Nephron progenitor cell (in vitro differentiated cells): ENCODE data around the gene DCUN1D2.

Experiments used
- DNase-seq: peaks from one replicate; pipeline ENCODE4 v3.0.0; 2021
- H3K27ac Mint-ChIP-seq: 2 replicates; pipeline ENCODE4 v1.8.0; 2021; ENCODE audit warnings: mild to moderate bottlenecking, moderate library complexity, mixed read lengths
- H3K27me3 Mint-ChIP-seq: 2 replicates; pipeline ENCODE4 v1.8.0; 2021; ENCODE audit warnings: mild to moderate bottlenecking, low read depth, mixed read lengths; ENCODE audit not compliant: poor library complexity
- H3K36me3 Mint-ChIP-seq: 2 replicates; pipeline ENCODE4 v1.8.0; 2021; ENCODE audit warnings: low read depth, mixed read lengths
- H3K4me1 Mint-ChIP-seq: 2 replicates; pipeline ENCODE4 v1.8.0; 2021; ENCODE audit warnings: mixed read lengths
- H3K4me3 Mint-ChIP-seq: 2 replicates; pipeline ENCODE4 v1.8.0; 2021; ENCODE audit warnings: mild to moderate bottlenecking, moderate library complexity, mixed read lengths
- H3K9me3 Mint-ChIP-seq: 2 replicates; pipeline ENCODE4 v1.8.0; 2021; ENCODE audit warnings: mild to moderate bottlenecking, moderate library complexity, mixed read lengths
- TF ChIP-seq, protein P1 (sequence below): fragments of 200-600 bp; sonication (generic); IDR thresholded peaks from 2 replicates; pipeline ENCODE4 v1.5.0; 2021; ENCODE audit warnings: antibody characterized with exemption

Gene DCUN1D2

GRCh38 chr13:113532156-113532806 lies 41.8 kb upstream of the DCUN1D2 start:
- TF ChIP-seq, protein P1, sequence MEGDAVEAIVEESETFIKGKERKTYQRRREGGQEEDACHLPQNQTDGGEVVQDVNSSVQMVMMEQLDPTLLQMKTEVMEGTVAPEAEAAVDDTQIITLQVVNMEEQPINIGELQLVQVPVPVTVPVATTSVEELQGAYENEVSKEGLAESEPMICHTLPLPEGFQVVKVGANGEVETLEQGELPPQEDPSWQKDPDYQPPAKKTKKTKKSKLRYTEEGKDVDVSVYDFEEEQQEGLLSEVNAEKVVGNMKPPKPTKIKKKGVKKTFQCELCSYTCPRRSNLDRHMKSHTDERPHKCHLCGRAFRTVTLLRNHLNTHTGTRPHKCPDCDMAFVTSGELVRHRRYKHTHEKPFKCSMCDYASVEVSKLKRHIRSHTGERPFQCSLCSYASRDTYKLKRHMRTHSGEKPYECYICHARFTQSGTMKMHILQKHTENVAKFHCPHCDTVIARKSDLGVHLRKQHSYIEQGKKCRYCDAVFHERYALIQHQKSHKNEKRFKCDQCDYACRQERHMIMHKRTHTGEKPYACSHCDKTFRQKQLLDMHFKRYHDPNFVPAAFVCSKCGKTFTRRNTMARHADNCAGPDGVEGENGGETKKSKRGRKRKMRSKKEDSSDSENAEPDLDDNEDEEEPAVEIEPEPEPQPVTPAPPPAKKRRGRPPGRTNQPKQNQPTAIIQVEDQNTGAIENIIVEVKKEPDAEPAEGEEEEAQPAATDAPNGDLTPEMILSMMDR = no peak
- Mint-ChIP-seq H3K4me3 (no peak overlapping the region), H3K9me3 (no peaks in the 10 kb centered on the region), H3K27ac (peak overlapping the region; percentile 66), H3K36me3 (peaks cover 66% of the 10 kb centered on the region), H3K27me3 (no peaks in the 10 kb centered on the region), H3K4me1 (peaks cover 42% of the 10 kb centered on the region)
- DNase-seq = no peak

GRCh38 chr13:113531041-113531873 lies 40.7 kb upstream of the DCUN1D2 start:
- Mint-ChIP-seq H3K27me3 (no peaks in the 10 kb centered on the region), H3K4me3 (no peak overlapping the region), H3K36me3 (peaks cover 66% of the 10 kb centered on the region), H3K4me1 (peaks cover 47% of the 10 kb centered on the region), H3K9me3 (no peaks in the 10 kb centered on the region), H3K27ac (peak overlapping the region; percentile 78)
- TF ChIP-seq, protein P1 = no peak
- no peak for DNase-seq

DNA sequence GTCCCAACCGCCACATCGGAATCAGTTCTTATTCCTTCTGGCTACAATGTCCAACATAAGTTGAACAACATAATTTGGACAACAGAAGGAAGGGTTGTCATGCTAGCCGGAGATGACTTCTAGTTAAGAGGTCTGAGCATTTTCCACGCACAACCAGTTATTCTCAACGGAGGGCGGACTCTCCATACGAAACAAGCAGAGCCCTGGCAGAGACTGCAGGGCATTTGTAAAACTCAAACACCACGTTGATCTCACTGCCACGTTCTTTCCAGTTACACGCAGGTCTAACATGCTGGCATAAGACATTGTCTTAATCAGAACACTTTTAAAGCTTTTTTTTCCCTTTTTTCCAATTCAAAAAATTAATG lies 38.3 kb upstream of the DCUN1D2 start:
- TF ChIP-seq, protein P1 = no peak
- H3K4me1 Mint-ChIP-seq = peaks cover 44% of the 10 kb centered on the region
- peaks cover 5% of the 10 kb centered on the region for H3K9me3 Mint-ChIP-seq
- H3K27me3 Mint-ChIP-seq = no peaks in the 10 kb centered on the region
- H3K36me3 Mint-ChIP-seq = peaks cover 68% of the 10 kb centered on the region
- no peak overlapping the region for H3K4me3 Mint-ChIP-seq
- DNase-seq = no peak
- H3K27ac Mint-ChIP-seq = peak overlapping the region; percentile 66

- peaks cover 9% of the 10 kb centered on the region for H3K9me3 Mint-ChIP-seq
Measured at GRCh38 chr13:113528101-113528812, 37.7 kb upstream of the DCUN1D2 start.

DNA sequence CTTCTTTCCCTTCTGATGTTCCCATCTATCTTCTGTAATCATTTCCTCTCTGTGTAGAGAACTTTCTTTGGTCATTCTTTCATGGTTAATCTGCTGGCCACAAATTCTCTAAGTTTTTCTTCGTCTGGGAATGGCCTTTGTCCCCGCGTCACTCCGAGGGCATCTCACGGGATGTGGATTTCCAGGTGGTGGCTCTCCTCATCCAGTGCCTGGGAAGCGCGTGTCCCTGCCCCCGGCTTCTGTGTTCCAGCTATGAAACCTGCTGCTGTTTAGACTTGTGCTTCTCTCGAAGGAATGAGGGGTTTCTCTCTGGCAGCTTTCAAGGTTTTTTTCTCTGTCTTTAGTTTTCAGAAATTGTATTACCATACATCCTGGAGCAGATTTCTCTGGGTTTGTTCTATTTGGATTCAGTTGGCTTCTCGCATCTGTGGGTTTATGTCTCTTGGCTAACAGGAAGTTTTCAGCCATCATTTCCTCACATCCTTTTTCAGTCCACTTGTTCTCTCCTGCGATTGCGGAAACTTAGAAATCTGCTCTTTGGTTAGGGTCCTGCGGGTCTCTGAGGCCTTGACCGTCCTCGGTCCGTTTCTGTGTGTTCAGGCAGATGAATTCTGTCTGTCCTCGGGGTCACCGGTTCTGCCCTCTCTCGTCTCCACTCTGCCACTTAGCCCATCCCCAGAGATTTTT lies 36.9 kb upstream of the DCUN1D2 start:
- no peak for DNase-seq
- Mint-ChIP-seq H3K4me1 (peaks cover 35% of the 10 kb centered on the region), H3K36me3 (peaks cover 74% of the 10 kb centered on the region), H3K9me3 (peaks cover 14% of the 10 kb centered on the region), H3K4me3 (no peak overlapping the region), H3K27me3 (peaks cover 3% of the 10 kb centered on the region), H3K27ac (peak overlapping the region; percentile 66)
- TF ChIP-seq, protein P1 = no peak

More at GRCh38 chr13:113528101-113528812, 37.7 kb upstream of the DCUN1D2 start:
- peak overlapping the region; percentile 66 for H3K27ac Mint-ChIP-seq
- TF ChIP-seq, protein P1 = no peak
- H3K36me3 Mint-ChIP-seq = peaks cover 68% of the 10 kb centered on the region
- DNase-seq = no peak
- no peaks in the 10 kb centered on the region for H3K27me3 Mint-ChIP-seq
- peaks cover 38% of the 10 kb centered on the region for H3K4me1 Mint-ChIP-seq
- H3K4me3 Mint-ChIP-seq = no peak overlapping the region
